Fibroblast of pulmonary artery (primary cell): ENCODE results near the gene MYH6.
"Not testable (repeated sequence)": the region's sequence is repeated elsewhere in the genome, so short reads cannot be mapped to it uniquely, and the experiment has no call there.

Source experiments
- DNase-seq: peaks from one replicate; pipeline ENCODE4 v3.0.0-alpha.2; 2010; ENCODE audit warnings: low read depth
- H3K4me3 ChIP-seq: replicated peaks from 2 replicates; pipeline ENCODE4 v1.5.1; 2011; ENCODE audit warnings: low read depth, mild to moderate bottlenecking, control low read depth, low read length, moderate library complexity
- TF ChIP-seq, protein P1 (sequence below): IDR thresholded peaks from 2 replicates; pipeline ENCODE4 v1.5.1; 2011; ENCODE audit warnings: mild to moderate bottlenecking, control low read depth, low read length, inconsistent platforms; ENCODE audit errors: missing control alignments

The MYH6 gene

DNA sequence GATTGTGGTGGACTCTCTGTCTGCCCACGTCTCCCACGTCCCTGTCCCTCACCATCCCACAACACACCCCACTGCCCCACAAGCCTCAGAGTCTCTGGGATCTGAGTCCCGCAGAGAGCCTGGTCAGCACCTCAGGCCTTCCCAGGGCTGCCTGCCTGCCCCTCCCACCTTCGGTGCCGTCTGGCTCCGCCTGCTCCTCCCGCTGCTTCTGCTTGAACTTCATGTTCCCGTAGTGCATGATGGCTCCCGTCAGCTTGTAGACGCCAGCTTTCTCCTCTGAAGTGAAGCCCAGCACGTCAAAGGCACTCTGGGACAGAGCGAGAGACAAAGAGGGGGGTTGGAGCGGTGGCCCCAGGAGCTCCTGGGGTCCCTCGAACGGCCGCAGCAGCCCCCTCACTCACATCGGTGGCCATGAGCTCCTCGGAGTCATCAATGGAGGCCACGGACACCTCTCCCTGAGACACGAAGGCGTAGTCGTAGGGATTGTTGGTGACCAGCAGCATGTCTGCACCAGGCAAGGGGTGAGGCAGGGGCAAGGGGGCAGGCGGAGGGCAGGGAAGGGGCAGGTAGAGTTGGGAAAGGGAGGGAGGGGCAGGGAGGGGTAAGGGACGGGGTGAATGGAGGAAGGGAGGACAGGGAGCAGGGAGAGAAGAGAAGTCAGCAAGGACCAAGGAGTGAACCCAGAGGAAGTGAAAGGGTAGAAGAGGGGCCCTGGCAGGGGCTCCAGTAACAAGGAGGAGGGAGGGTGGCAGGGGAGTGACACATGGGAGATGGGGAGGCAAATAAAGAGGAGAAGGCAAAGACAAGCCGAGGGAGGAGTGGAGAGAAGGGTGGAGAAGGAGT lies 5.6 kb downstream of the MYH6 start:
- TF ChIP-seq, protein P1, sequence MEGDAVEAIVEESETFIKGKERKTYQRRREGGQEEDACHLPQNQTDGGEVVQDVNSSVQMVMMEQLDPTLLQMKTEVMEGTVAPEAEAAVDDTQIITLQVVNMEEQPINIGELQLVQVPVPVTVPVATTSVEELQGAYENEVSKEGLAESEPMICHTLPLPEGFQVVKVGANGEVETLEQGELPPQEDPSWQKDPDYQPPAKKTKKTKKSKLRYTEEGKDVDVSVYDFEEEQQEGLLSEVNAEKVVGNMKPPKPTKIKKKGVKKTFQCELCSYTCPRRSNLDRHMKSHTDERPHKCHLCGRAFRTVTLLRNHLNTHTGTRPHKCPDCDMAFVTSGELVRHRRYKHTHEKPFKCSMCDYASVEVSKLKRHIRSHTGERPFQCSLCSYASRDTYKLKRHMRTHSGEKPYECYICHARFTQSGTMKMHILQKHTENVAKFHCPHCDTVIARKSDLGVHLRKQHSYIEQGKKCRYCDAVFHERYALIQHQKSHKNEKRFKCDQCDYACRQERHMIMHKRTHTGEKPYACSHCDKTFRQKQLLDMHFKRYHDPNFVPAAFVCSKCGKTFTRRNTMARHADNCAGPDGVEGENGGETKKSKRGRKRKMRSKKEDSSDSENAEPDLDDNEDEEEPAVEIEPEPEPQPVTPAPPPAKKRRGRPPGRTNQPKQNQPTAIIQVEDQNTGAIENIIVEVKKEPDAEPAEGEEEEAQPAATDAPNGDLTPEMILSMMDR: no peak
- DNase-seq: no peak
- H3K4me3 ChIP-seq: no peak overlapping the region

DNA sequence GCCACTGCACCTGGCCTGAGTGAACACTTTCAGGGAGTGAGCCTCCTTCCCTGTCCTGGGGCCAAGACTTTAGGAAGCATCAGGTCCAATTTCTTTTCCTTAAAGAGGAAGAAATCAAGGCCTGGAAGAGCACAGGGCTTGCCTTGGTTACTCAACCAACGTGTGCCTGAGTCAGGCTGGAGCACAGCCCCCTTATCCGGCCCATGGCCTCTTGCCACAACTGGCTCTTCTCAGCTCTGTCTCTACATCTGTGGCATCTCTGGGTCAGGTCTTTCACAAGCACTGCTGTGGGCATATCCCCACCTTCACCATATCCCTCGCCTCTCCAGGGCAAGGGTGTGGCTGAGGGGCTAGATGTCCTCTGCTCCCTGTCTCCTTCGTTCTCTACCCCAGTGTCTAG lies 6.8 kb downstream of the MYH6 start:
- no peak overlapping the region for H3K4me3 ChIP-seq
- no peak for DNase-seq
- TF ChIP-seq, protein P1: no peak

GRCh38 chr14:23400496-23401149 lies 7.5 kb downstream of the MYH6 start:
- not testable (repeated sequence) for DNase-seq

GRCh38 chr14:23399591-23399990 lies 8.5 kb downstream of the MYH6 start:
- no peak for DNase-seq
- H3K4me3 ChIP-seq: no peak overlapping the region
- TF ChIP-seq, protein P1: no peak

More at GRCh38 chr14:23400496-23401149, 7.5 kb downstream of the MYH6 start:
- not testable (repeated sequence) for H3K4me3 ChIP-seq

DNA sequence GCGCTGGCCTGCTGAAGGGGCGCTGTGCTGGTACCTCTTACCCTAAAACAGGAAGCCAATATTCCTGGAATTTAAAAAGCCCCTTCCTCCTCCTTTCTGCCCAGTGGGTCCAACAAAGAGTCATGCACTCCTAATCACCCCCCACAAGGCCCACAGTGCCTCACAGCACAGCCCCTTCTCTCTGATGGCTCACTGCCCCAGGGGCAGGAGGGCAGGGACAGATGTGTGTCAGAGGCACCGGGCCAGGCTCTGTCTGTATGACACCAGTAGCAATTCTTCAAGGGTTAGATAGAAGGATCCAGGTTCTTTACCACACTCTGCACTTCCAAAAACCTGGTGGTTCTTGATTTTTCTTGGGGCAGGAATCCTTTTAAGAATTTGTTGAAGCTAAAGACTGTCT lies 8.9 kb downstream of the MYH6 start:
- TF ChIP-seq, protein P1: no peak
- no peak overlapping the region for H3K4me3 ChIP-seq
- DNase-seq: no peak

DNA sequence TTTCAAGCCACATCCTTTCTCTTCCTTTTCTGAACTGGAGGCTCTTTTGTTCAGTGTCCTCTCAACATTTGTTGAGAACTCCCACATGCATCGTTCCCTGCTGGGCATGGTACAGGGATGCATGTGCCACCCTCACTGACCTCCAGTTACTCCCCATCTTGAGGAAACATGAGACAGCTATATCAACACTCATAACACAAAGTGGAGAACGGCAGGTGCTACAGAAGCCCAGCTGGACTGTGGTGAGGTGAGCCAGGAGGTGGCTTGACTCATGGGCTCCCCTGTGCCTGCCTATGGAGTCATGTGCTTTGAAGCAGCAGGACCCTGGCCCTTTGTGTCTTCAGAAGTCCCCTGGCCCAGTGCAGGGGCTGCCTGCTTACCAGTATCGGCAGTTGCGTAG lies 9.7 kb downstream of the MYH6 start:
- TF ChIP-seq, protein P1: no peak
- no peak for DNase-seq
- no peak overlapping the region for H3K4me3 ChIP-seq

DNA sequence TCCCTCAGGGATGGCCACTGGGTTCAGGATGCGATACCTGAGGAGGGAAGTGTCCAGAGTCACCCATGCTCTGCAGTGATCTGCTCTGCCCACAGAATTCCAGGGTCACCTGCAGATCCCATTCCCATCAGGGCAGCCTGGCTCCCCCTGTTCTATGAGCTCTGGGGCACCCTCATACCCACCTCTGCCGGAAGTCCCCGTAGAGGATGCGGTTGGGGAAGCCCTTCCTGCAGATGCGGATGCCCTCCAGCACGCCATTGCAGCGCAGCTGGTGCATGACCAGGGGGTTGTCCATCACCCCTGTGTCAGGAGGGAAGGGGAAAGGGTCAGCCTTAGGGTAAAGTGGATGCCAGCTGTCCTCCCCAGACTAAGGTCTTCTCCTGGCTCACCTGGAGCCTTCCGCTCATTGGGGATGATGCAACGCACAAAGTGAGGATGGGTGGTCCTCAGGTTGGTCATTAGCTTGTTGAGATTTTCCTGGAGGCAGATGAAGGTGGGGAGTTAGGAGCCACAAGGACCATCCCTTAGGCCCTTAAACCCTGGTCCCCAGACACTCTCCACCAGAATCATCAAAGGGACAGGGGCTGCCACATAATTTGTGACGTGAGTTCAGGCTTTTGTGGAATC lies 11.2 kb downstream of the MYH6 start:
- TF ChIP-seq, protein P1: no peak
- no peak for DNase-seq
- H3K4me3 ChIP-seq: no peak overlapping the region
